Mesendoderm (in vitro differentiated cells): ENCODE data around the gene HNRNPUL2. TPM values are rescaled to one million over a fixed set of nuclear protein-coding genes. Genes with fewer than 3 reads are reported as not detected.

ENCODE experiments used
- DNase-seq: peaks from one replicate; pipeline ENCODE4 v3.0.0; 2013
- H2AK5ac ChIP-seq: 2 replicates; pipeline ENCODE4 v1.6.1; 2013; ENCODE audit warnings: low read length, inconsistent platforms
- H2BK120ac ChIP-seq: 2 replicates; pipeline ENCODE4 v1.6.1; 2013; ENCODE audit warnings: low read depth, mild to moderate bottlenecking, low read length, moderate library complexity, mixed read lengths
- H2BK15ac ChIP-seq: replicated peaks from 2 replicates; pipeline ENCODE4 v1.6.1; 2013; ENCODE audit warnings: low read depth, mild to moderate bottlenecking, moderate library complexity
- H2BK5ac ChIP-seq: 2 replicates; pipeline ENCODE4 v1.6.1; 2013; ENCODE audit warnings: low read length, inconsistent platforms
- H3K18ac ChIP-seq: 2 replicates; pipeline ENCODE4 v1.6.1; 2013; ENCODE audit warnings: mild to moderate bottlenecking, low read length, mixed read lengths
- H3K23ac ChIP-seq: one replicate; pipeline ENCODE4 v1.6.1; 2013; ENCODE audit warnings: low read length
- H3K27ac ChIP-seq: 2 replicates; pipeline ENCODE4 v1.5.1; 2013; ENCODE audit warnings: low read depth, mild to moderate bottlenecking, inconsistent platforms, low read length, moderate library complexity
- H3K27me3 ChIP-seq: 2 replicates; pipeline ENCODE4 v1.6.1; 2013; ENCODE audit warnings: low read length, control low read depth, mild to moderate bottlenecking, inconsistent platforms; ENCODE audit not compliant: insufficient read depth, poor library complexity
- H3K36me3 ChIP-seq: 2 replicates; pipeline ENCODE4 v1.6.1; 2013; ENCODE audit warnings: low read length, inconsistent platforms; ENCODE audit not compliant: control insufficient read depth, insufficient read depth
- H3K4ac ChIP-seq: one replicate; pipeline ENCODE4 v1.6.1; 2013; ENCODE audit warnings: low read depth, mild to moderate bottlenecking, low read length, moderate library complexity
- H3K4me1 ChIP-seq: 2 replicates; pipeline ENCODE4 v1.6.1; 2013; ENCODE audit warnings: low read depth, low read length, inconsistent platforms; ENCODE audit not compliant: control insufficient read depth
- H3K4me2 ChIP-seq: 2 replicates; pipeline ENCODE4 v1.6.1; 2013; ENCODE audit warnings: low read length
- H3K4me3 ChIP-seq: 2 replicates; pipeline ENCODE4 v1.5.1; 2013; ENCODE audit warnings: mild to moderate bottlenecking, low read length
- H3K56ac ChIP-seq: one replicate; pipeline ENCODE4 v1.6.1; 2013; ENCODE audit warnings: low read length
- H3K79me1 ChIP-seq: 2 replicates; pipeline ENCODE4 v1.6.1; 2013; ENCODE audit warnings: low read length, inconsistent platforms
- H3K79me2 ChIP-seq: 2 replicates; pipeline ENCODE4 v1.6.1; 2013; ENCODE audit warnings: mild to moderate bottlenecking, low read length; ENCODE audit not compliant: control insufficient read depth, insufficient read depth
- H3K9ac ChIP-seq: 2 replicates; pipeline ENCODE4 v1.6.1; 2013; ENCODE audit warnings: low read length, inconsistent platforms
- H4K5ac ChIP-seq: one replicate; pipeline ENCODE4 v1.6.1; 2013; ENCODE audit warnings: low read length
- H4K8ac ChIP-seq: one replicate; pipeline ENCODE4 v1.6.1; 2013; ENCODE audit warnings: low read depth, mild to moderate bottlenecking, control low read depth, low read length, moderate library complexity
- WGBS: extraction: QIAGEN DNeasy Blood & Tissue Kit; methylation state at CpG from one replicate; pipeline ENCODE4 v1.1.7; 2013; ENCODE audit warnings: low lambda C conversion rate, missing lambda C conversion rate; ENCODE audit not compliant: insufficient coverage; ENCODE audit errors: extremely low coverage; 5-methylcytosine and 5-hydroxymethylcytosine counted together
- polyA plus RNA-seq, 2 experiments: library from polyadenylated mRNA; stranded (reverse); fragments of 200-250 nt; gene quantifications; one replicate each; pipeline ENCODE4 v1.2.3, GENCODE V29; 2013

The HNRNPUL2 gene
- 28.5 TPM for polyA plus RNA-seq (2013, experiment 1 of 2)
- 28.3 TPM for polyA plus RNA-seq (2013, experiment 2 of 2)

- H3K4me3 ChIP-seq = peak within 1 kb of the TSS; percentile 81
- peak; percentile 99 for DNase-seq
- peak within 1 kb of the TSS; percentile 98 for H3K23ac ChIP-seq
- no peak within 1 kb of the TSS for H2BK15ac ChIP-seq
- WGBS = no CpG with 5 or more reads among the region's 72 CpGs
- H3K4me1 ChIP-seq = peaks cover 3% of the 10 kb centered on the region
- H3K56ac ChIP-seq = peak within 1 kb of the TSS; percentile 100
- H3K4ac ChIP-seq = peak within 1 kb of the TSS; percentile 99
- peaks cover 12% of the 10 kb centered on the region for H3K36me3 ChIP-seq
- peak within 1 kb of the TSS; percentile 97 for H2BK5ac ChIP-seq
- H2BK120ac ChIP-seq = peak within 1 kb of the TSS; percentile 52
- H4K5ac ChIP-seq = peak within 1 kb of the TSS; percentile 95
- peak within 1 kb of the TSS; percentile 94 for H3K9ac ChIP-seq
- H3K79me1 ChIP-seq = peaks cover 9% of the 10 kb centered on the region
- H2AK5ac ChIP-seq = peak within 1 kb of the TSS; percentile 77
- no peaks in the 10 kb centered on the region for H3K27me3 ChIP-seq
- peak within 1 kb of the TSS; percentile 17 for H4K8ac ChIP-seq
- peak within 1 kb of the TSS; percentile 98 for H3K18ac ChIP-seq
- peak within 1 kb of the TSS; percentile 100 for H3K4me2 ChIP-seq
- peaks cover 53% of the 10 kb centered on the region for H3K79me2 ChIP-seq
- peak within 1 kb of the TSS; percentile 94 for H3K27ac ChIP-seq
These were observed at the start of gene HNRNPUL2 for GRCh38 chr11:62727165-62727871. Gene HNRNPUL2, minus strand, starts transcription at chr11:62727457. Its CDS starts 301 bp downstream, at chr11:62727156.

- Histone ChIP-seq H3K4ac (no peak overlapping the region), H3K79me2 (peaks cover 4% of the 10 kb centered on the region), H3K27ac (no peak overlapping the region), H3K27me3 (no peaks in the 10 kb centered on the region), H3K4me3 (no peak overlapping the region), H3K18ac (no peak overlapping the region), H2AK5ac (no peak overlapping the region), H3K9ac (no peak overlapping the region), H2BK5ac (no peak overlapping the region), H3K4me1 (peaks cover 1% of the 10 kb centered on the region), H3K23ac (no peak overlapping the region), H2BK120ac (no peak overlapping the region), H4K8ac (no peak overlapping the region), H4K5ac (no peak overlapping the region), H3K4me2 (no peak overlapping the region), H3K36me3 (peaks cover 4% of the 10 kb centered on the region), H2BK15ac (no peak overlapping the region), H3K56ac (no peak overlapping the region), H3K79me1 (peaks cover 8% of the 10 kb centered on the region)
- no peak for DNase-seq
- WGBS = no CpG with 5 or more reads among the region's 17 CpGs
These were observed 48.4 kb upstream of the HNRNPUL2 start for GRCh38 chr11:62775646-62776045.

- Histone ChIP-seq H2AK5ac (no peak overlapping the region), H3K23ac (no peak overlapping the region), H3K79me2 (peaks cover 4% of the 10 kb centered on the region), H3K4me3 (no peak overlapping the region), H2BK15ac (no peak overlapping the region), H4K8ac (no peak overlapping the region), H2BK5ac (no peak overlapping the region), H3K9ac (no peak overlapping the region), H3K27ac (no peak overlapping the region), H2BK120ac (no peak overlapping the region), H3K27me3 (no peaks in the 10 kb centered on the region), H3K79me1 (peaks cover 8% of the 10 kb centered on the region), H3K4ac (no peak overlapping the region), H3K4me1 (peaks cover 4% of the 10 kb centered on the region), H3K18ac (no peak overlapping the region), H3K56ac (no peak overlapping the region), H3K4me2 (no peak overlapping the region), H3K36me3 (peaks cover 4% of the 10 kb centered on the region), H4K5ac (no peak overlapping the region)
- WGBS = no CpG with 5 or more reads among the region's 6 CpGs
- no peak for DNase-seq
These were observed 47.1 kb upstream of the HNRNPUL2 start for GRCh38 chr11:62774407-62774806.

GRCh38 chr11:62771144-62772021 is 44.1 kb upstream of the HNRNPUL2 start, which contains the start of gene TAF6L:
Gene TAF6L, plus strand, starts transcription at chr11:62771396. Its CDS starts 4,388 bp downstream, at chr11:62775784.
- peaks cover 4% of the 10 kb centered on the region for H3K4me1 ChIP-seq
- H3K79me1 ChIP-seq = peaks cover 8% of the 10 kb centered on the region
- peak; percentile 99 for DNase-seq
- peak within 1 kb of the TSS; percentile 87 for H3K4ac ChIP-seq
- peaks cover 4% of the 10 kb centered on the region for H3K79me2 ChIP-seq
- H3K27ac ChIP-seq = peak within 1 kb of the TSS; percentile 97
- H4K8ac ChIP-seq = peak within 1 kb of the TSS; percentile 43
- H2BK5ac ChIP-seq = peak within 1 kb of the TSS; percentile 85
- peak within 1 kb of the TSS; percentile 52 for H3K4me3 ChIP-seq
- no peak within 1 kb of the TSS for H2BK120ac ChIP-seq
- H3K56ac ChIP-seq = peak within 1 kb of the TSS; percentile 98
- no peak within 1 kb of the TSS for H3K23ac ChIP-seq
- peaks cover 4% of the 10 kb centered on the region for H3K36me3 ChIP-seq
- peak within 1 kb of the TSS; percentile 96 for H3K18ac ChIP-seq
- H4K5ac ChIP-seq = peak within 1 kb of the TSS; percentile 84
- H3K27me3 ChIP-seq = no peaks in the 10 kb centered on the region
- H3K4me2 ChIP-seq = peak within 1 kb of the TSS; percentile 88
- H2AK5ac ChIP-seq = peak within 1 kb of the TSS; percentile 30
- H3K9ac ChIP-seq = peak within 1 kb of the TSS; percentile 93
- WGBS = no CpG with 5 or more reads among the region's 60 CpGs
- H2BK15ac ChIP-seq = no peak within 1 kb of the TSS

- peak overlapping the region; percentile 30 for H2AK5ac ChIP-seq
- peaks cover 8% of the 10 kb centered on the region for H3K79me1 ChIP-seq
- no peak overlapping the region for H3K4ac ChIP-seq
- peak overlapping the region; percentile 88 for H3K4me2 ChIP-seq
- peak overlapping the region; percentile 43 for H4K8ac ChIP-seq
- peak overlapping the region; percentile 39 for H3K4me3 ChIP-seq
- peak overlapping the region; percentile 68 for H3K27ac ChIP-seq
- no CpG with 5 or more reads among the region's 18 CpGs for WGBS
- H2BK5ac ChIP-seq = peak overlapping the region; percentile 70
- H3K23ac ChIP-seq = no peak overlapping the region
- peak overlapping the region; percentile 90 for H3K9ac ChIP-seq
- peak overlapping the region; percentile 77 for H4K5ac ChIP-seq
- H3K4me1 ChIP-seq = peaks cover 4% of the 10 kb centered on the region
- no peaks in the 10 kb centered on the region for H3K27me3 ChIP-seq
- no peak overlapping the region for H2BK120ac ChIP-seq
- H3K36me3 ChIP-seq = peaks cover 5% of the 10 kb centered on the region
- no peak overlapping the region for H2BK15ac ChIP-seq
- H3K56ac ChIP-seq = peak overlapping the region; percentile 96
- peaks cover 4% of the 10 kb centered on the region for H3K79me2 ChIP-seq
- H3K18ac ChIP-seq = peak overlapping the region; percentile 0
- DNase-seq = no peak
These were observed 43.5 kb upstream of the HNRNPUL2 start for GRCh38 chr11:62770778-62771143.
